Hematopoietic multipotent progenitor cell treated with erythropoietin and hydrocortisone succinate and interleukin-3 and kit ligand, for 17 days (in vitro differentiated cells): ENCODE results near the gene DDAH1.
"Not testable (repeated sequence)": the region's sequence is repeated elsewhere in the genome, so short reads cannot be mapped to it uniquely, and the experiment has no call there.

ENCODE experiments used
- DNase-seq: peaks from one replicate; pipeline ENCODE4 v3.0.0-alpha.2; 2015; ENCODE audit warnings: low spot score

The DDAH1 gene

GRCh38 chr1:85359874-85360721, 104.9 kb downstream of the DDAH1 start:
- DNase-seq: no peak

GRCh38 chr1:85358702-85359438, 106.1 kb downstream of the DDAH1 start:
- DNase-seq: no peak

GRCh38 chr1:85357817-85358216, 107.1 kb downstream of the DDAH1 start:
- no peak for DNase-seq

GRCh38 chr1:85356130-85356529, 108.8 kb downstream of the DDAH1 start:
- DNase-seq: no peak

GRCh38 chr1:85352055-85352454, 112.9 kb downstream of the DDAH1 start:
- DNase-seq: no peak

GRCh38 chr1:85351202-85351828, 113.6 kb downstream of the DDAH1 start:
- DNase-seq: no peak

GRCh38 chr1:85349224-85349623, 115.7 kb downstream of the DDAH1 start:
- DNase-seq: no peak

GRCh38 chr1:85347908-85348307, 117.1 kb downstream of the DDAH1 start:
- no peak for DNase-seq

- DNase-seq: not testable (repeated sequence)
Measured at GRCh38 chr1:85347275-85347674, 117.7 kb downstream of the DDAH1 start.

GRCh38 chr1:85344256-85344694, 120.7 kb downstream of the DDAH1 start:
- no peak for DNase-seq

- no peak for DNase-seq
Measured at GRCh38 chr1:85343612-85344255, 121.2 kb downstream of the DDAH1 start.

GRCh38 chr1:85343213-85343611, 121.7 kb downstream of the DDAH1 start:
- no peak for DNase-seq

- no peak for DNase-seq
Measured at GRCh38 chr1:85342207-85342606, 122.8 kb downstream of the DDAH1 start.

GRCh38 chr1:85340427-85340826, 124.5 kb downstream of the DDAH1 start:
- DNase-seq: no peak

GRCh38 chr1:85339656-85340399, 125.1 kb downstream of the DDAH1 start:
- no peak for DNase-seq

GRCh38 chr1:85339089-85339488, 125.9 kb downstream of the DDAH1 start:
- no peak for DNase-seq

- DNase-seq: no peak
Measured at GRCh38 chr1:85334962-85335361, 130.0 kb downstream of the DDAH1 start.

- DNase-seq: no peak
Measured at GRCh38 chr1:85333186-85333585, 131.8 kb downstream of the DDAH1 start.

GRCh38 chr1:85332575-85332974, 132.4 kb downstream of the DDAH1 start:
- no peak for DNase-seq

GRCh38 chr1:85330711-85331290, 134.2 kb downstream of the DDAH1 start:
- DNase-seq: no peak

GRCh38 chr1:85330214-85330631, 134.7 kb downstream of the DDAH1 start:
- no peak for DNase-seq
